ENCODE measurements around the gene CYBB.

Gene CYBB

DNA sequence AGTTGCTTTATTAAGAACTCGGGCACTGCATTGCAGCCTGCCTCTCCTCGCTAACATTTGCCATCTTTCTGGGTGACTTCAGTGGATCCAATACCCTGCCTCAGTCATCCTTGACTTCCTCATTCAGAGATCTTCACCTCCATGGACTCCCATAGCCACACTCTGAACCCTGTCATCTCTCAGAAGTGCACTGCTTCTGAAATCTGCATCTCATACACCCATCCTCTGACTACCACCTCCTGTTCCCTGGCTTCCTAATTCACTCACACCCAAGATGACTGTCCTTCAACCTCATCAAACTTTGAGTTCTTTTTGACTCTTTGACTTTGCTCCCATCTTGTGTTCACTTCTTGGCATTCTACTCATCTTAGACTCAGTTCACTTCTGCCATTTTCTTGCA lies 25.3 kb upstream of the CYBB start:
- H3K27me3 ChIP-seq (ENCODE audit: insufficient read depth, poor library complexity, severe bottlenecking), result no peaks in the 10 kb centered on the region
- peak overlapping the region; percentile 90 for H3K27ac ChIP-seq (replicated peaks)
- TF ChIP-seq, protein P1, sequence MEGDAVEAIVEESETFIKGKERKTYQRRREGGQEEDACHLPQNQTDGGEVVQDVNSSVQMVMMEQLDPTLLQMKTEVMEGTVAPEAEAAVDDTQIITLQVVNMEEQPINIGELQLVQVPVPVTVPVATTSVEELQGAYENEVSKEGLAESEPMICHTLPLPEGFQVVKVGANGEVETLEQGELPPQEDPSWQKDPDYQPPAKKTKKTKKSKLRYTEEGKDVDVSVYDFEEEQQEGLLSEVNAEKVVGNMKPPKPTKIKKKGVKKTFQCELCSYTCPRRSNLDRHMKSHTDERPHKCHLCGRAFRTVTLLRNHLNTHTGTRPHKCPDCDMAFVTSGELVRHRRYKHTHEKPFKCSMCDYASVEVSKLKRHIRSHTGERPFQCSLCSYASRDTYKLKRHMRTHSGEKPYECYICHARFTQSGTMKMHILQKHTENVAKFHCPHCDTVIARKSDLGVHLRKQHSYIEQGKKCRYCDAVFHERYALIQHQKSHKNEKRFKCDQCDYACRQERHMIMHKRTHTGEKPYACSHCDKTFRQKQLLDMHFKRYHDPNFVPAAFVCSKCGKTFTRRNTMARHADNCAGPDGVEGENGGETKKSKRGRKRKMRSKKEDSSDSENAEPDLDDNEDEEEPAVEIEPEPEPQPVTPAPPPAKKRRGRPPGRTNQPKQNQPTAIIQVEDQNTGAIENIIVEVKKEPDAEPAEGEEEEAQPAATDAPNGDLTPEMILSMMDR (IDR thresholded peaks at IDR 0.05; ENCODE audit: insufficient read depth, low read length), result no peak
- TF ChIP-seq POLR2AphosphoS5 (IDR thresholded peaks at IDR 0.05; ENCODE audit: low read depth) (no peak), GABPA (IDR thresholded peaks at IDR 0.05; ENCODE audit: low read depth) (no peak), SPI1 (IDR thresholded peaks at IDR 0.05; ENCODE audit: borderline replicate concordance, low read depth) (no peak)
- TF ChIP-seq, protein P2, sequence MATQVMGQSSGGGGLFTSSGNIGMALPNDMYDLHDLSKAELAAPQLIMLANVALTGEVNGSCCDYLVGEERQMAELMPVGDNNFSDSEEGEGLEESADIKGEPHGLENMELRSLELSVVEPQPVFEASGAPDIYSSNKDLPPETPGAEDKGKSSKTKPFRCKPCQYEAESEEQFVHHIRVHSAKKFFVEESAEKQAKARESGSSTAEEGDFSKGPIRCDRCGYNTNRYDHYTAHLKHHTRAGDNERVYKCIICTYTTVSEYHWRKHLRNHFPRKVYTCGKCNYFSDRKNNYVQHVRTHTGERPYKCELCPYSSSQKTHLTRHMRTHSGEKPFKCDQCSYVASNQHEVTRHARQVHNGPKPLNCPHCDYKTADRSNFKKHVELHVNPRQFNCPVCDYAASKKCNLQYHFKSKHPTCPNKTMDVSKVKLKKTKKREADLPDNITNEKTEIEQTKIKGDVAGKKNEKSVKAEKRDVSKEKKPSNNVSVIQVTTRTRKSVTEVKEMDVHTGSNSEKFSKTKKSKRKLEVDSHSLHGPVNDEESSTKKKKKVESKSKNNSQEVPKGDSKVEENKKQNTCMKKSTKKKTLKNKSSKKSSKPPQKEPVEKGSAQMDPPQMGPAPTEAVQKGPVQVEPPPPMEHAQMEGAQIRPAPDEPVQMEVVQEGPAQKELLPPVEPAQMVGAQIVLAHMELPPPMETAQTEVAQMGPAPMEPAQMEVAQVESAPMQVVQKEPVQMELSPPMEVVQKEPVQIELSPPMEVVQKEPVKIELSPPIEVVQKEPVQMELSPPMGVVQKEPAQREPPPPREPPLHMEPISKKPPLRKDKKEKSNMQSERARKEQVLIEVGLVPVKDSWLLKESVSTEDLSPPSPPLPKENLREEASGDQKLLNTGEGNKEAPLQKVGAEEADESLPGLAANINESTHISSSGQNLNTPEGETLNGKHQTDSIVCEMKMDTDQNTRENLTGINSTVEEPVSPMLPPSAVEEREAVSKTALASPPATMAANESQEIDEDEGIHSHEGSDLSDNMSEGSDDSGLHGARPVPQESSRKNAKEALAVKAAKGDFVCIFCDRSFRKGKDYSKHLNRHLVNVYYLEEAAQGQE (IDR thresholded peaks at IDR 0.05; ENCODE audit: insufficient replicate concordance, low read depth), result no peak
- peak in 1 of 2 experiments; percentile 14 for DNase-seq (ENCODE audit: low read depth in 1 of 2, low spot score in 1 of 2)
- H3K4me3 ChIP-seq (replicated peaks; ENCODE audit: insufficient read depth, low read length), result no peak overlapping the region

DNA sequence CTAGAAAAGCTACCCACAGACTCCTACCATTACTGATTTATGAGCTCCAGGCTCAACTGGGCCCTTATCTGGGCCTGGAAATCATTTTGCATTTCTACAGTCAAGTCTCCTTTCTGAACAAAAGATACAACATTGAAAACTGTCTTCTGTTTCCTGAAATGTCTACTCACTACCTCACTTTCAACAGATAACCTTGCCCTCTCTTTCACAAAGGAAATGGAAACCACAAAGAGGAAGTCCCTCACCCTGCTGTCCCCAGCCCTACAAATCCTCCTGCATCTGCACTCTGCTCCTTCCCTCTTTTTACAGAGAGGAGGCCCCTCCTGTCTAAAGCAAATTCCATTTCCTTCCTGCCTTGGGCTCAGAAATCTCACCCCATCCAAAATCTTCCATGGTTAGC lies 24.8 kb upstream of the CYBB start:
- peak; percentile 66 to 93 for DNase-seq (ENCODE audit: low read depth in 1 of 2, low spot score in 1 of 2)
- no peak overlapping the region for H3K4me3 ChIP-seq (replicated peaks; ENCODE audit: insufficient read depth, low read length)
- H3K27me3 ChIP-seq (ENCODE audit: insufficient read depth, poor library complexity, severe bottlenecking), result no peaks in the 10 kb centered on the region
- peak overlapping the region; percentile 90 for H3K27ac ChIP-seq (replicated peaks)
- TF ChIP-seq GABPA (IDR thresholded peaks at IDR 0.05; ENCODE audit: low read depth) (peak; percentile 50; the same call in 1 of the 2 replicates), POLR2AphosphoS5 (IDR thresholded peaks at IDR 0.05; ENCODE audit: low read depth) (peak; percentile 85), SPI1 (IDR thresholded peaks at IDR 0.05; ENCODE audit: borderline replicate concordance, low read depth) (peak; percentile 96)
- TF ChIP-seq, protein P1 (IDR thresholded peaks at IDR 0.05; ENCODE audit: insufficient read depth, low read length), result no peak

DNA sequence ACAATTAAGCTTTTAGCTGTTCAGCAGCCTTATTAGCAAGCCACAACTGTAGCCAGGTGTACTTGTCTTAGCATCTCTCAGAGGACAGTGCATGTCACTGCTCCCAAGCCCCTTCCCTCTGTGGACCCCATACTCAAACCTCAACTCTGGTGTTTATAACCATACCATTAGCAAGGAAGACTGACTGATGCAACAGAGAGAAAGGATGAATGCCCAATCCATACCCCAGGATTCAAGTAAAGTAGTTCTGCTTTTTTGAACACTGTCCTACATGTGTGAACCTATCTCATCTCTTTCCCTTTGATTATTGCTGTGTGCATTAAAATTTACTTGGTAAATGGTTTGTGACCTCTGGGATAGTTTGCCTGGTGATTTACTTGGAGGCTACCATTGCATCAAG lies 22.8 kb upstream of the CYBB start:
- no peaks in the 10 kb centered on the region for H3K27me3 ChIP-seq (ENCODE audit: insufficient read depth, poor library complexity, severe bottlenecking)
- H3K27ac ChIP-seq (replicated peaks), result peak overlapping the region; percentile 90
- TF ChIP-seq POLR2AphosphoS5 (IDR thresholded peaks at IDR 0.05; ENCODE audit: low read depth) (no peak), SPI1 (IDR thresholded peaks at IDR 0.05; ENCODE audit: borderline replicate concordance, low read depth) (no peak), GABPA (IDR thresholded peaks at IDR 0.05; ENCODE audit: low read depth) (no peak)
- TF ChIP-seq, protein P2 (IDR thresholded peaks at IDR 0.05; ENCODE audit: insufficient replicate concordance, low read depth), result no peak
- TF ChIP-seq, protein P1 (IDR thresholded peaks at IDR 0.05; ENCODE audit: insufficient read depth, low read length), result no peak
- H3K4me3 ChIP-seq (replicated peaks; ENCODE audit: insufficient read depth, low read length), result no peak overlapping the region
- DNase-seq (ENCODE audit: low read depth in 1 of 2, low spot score in 1 of 2), result no peak

GRCh38 chrX:37759351-37759750 lies 20.5 kb upstream of the CYBB start:
- TF ChIP-seq, protein P2 (IDR thresholded peaks at IDR 0.05; ENCODE audit: insufficient replicate concordance, low read depth), result no peak
- TF ChIP-seq SPI1 (IDR thresholded peaks at IDR 0.05; ENCODE audit: borderline replicate concordance, low read depth) (no peak), POLR2AphosphoS5 (IDR thresholded peaks at IDR 0.05; ENCODE audit: low read depth) (no peak), GABPA (IDR thresholded peaks at IDR 0.05; ENCODE audit: low read depth) (no peak)
- TF ChIP-seq, protein P1 (IDR thresholded peaks at IDR 0.05; ENCODE audit: insufficient read depth, low read length), result no peak
- DNase-seq (ENCODE audit: low read depth in 1 of 2, low spot score in 1 of 2), result no peak
- no peak overlapping the region for H3K27ac ChIP-seq (replicated peaks)
- no peak overlapping the region for H3K4me3 ChIP-seq (replicated peaks; ENCODE audit: insufficient read depth, low read length)
- H3K27me3 ChIP-seq (ENCODE audit: insufficient read depth, poor library complexity, severe bottlenecking), result no peaks in the 10 kb centered on the region
